ENCODE results near the gene BBS1.

DNA sequence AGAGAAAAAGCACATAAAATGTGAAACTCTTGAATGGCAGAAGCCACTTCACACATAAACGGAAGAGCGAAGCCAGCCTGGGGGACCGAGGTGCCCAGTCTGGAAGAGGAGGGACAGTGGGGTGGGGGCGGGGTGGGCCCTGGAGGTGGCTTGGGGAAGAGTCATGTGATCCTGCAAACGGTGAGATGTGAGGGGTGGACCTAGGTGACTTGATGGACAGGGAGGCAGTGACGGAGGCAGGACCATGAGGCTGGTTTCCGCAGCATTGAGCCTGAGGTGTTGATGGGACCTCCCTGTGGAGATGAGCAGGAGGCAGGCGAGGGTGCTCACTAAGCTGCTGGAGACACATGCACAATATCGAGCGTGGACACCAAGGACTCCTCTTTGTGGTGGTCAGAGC, 18.6 kb downstream of the BBS1 start:
- TF ChIP-seq ZNF274 (IDR thresholded peaks at IDR 0.05; ENCODE audit: low read depth, low read length), result no peak
- no peak for TF ChIP-seq YY1 (IDR thresholded peaks at IDR 0.05; ENCODE audit: insufficient read depth, insufficient read length)
- no peak for TF ChIP-seq SUZ12 (IDR thresholded peaks at IDR 0.05; ENCODE audit: extremely low read depth, insufficient read depth, insufficient read length)

Measured in NT2/D1 (cell line).